ENCODE measurements around the gene IFRD1.

IFRD1 gene

DNA sequence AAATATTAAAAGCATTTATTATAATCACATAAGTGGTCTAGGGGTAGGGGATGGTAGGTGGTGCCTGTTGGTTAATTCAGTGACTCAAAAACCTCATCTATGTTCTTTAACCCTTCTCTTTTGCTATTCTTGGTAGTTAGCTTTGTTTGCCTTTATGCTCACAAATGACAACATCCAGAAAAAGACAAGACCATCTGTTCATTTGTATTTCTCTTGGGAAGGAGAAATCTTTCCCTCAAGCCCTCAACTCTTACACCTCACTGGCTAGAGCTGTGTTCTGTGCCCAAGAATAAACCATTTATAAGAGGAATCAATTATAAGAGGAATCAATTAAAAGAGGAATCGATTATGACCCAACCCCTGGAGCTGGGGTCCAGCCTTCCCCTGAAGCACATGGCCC lies 10.8 kb upstream of the IFRD1 start:
- TF ChIP-seq, protein P1, sequence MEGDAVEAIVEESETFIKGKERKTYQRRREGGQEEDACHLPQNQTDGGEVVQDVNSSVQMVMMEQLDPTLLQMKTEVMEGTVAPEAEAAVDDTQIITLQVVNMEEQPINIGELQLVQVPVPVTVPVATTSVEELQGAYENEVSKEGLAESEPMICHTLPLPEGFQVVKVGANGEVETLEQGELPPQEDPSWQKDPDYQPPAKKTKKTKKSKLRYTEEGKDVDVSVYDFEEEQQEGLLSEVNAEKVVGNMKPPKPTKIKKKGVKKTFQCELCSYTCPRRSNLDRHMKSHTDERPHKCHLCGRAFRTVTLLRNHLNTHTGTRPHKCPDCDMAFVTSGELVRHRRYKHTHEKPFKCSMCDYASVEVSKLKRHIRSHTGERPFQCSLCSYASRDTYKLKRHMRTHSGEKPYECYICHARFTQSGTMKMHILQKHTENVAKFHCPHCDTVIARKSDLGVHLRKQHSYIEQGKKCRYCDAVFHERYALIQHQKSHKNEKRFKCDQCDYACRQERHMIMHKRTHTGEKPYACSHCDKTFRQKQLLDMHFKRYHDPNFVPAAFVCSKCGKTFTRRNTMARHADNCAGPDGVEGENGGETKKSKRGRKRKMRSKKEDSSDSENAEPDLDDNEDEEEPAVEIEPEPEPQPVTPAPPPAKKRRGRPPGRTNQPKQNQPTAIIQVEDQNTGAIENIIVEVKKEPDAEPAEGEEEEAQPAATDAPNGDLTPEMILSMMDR (IDR thresholded peaks at IDR 0.05; ENCODE audit: borderline replicate concordance, control extremely low read depth, extremely low read depth, insufficient read depth, missing control alignments): no peak
- DNase-seq (ENCODE audit: low spot score): no peak

DNA sequence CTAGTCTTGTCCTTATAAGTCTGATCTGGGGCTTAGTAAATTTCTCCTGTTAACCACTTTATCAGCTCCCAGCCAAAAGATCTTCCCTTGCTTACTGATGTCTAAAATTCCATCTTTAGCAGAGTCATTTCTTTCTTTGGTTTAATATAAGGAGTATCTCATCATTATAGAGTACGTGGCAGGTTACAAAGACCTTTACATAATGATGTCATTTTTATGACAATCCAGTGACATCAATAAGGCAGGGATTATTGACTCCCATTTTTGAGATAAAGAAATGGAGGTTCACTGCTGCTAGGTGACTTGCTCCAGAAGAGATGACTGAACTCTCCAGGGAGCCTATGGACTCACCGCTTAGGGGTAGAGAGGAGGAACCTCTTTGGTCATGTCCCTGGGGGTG lies 8.1 kb upstream of the IFRD1 start:
- TF ChIP-seq, protein P1 (IDR thresholded peaks at IDR 0.05; ENCODE audit: borderline replicate concordance, control extremely low read depth, extremely low read depth, insufficient read depth, missing control alignments): no peak
- in situ Hi-C loops (cut with MboI; ENCODE audit: low sequenced_read_pairs, unreplicated experiment): no loop called here
- no peak for DNase-seq (ENCODE audit: low spot score)

More for the DNA sequence above, 10.8 kb upstream of the IFRD1 start:
- in situ Hi-C loops (cut with MboI; ENCODE audit: low sequenced_read_pairs, unreplicated experiment): no loop called here

DNA sequence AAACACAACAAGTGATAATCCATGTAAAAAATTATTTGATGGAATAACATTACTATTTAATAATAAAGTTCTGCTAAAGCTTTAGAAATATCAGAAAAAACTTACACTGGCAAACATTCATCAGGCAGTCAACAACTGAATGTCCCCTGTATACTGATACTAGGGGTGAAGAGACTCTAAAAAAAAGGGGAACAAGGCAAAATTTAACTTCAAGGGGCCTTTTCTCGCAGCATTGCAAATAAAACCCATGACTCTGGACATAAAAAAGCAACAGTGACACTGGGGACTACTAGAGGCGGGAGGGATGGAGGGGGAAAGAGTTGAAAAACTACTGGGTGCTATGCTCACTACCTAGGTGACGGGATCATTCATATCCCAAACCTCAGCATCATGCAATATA lies 5.8 kb upstream of the IFRD1 start:
- TF ChIP-seq, protein P1 (IDR thresholded peaks at IDR 0.05; ENCODE audit: borderline replicate concordance, control extremely low read depth, extremely low read depth, insufficient read depth, missing control alignments): no peak
- in situ Hi-C loops (cut with MboI; ENCODE audit: low sequenced_read_pairs, unreplicated experiment): no loop called here
- no peak for DNase-seq (ENCODE audit: low spot score)

DNA sequence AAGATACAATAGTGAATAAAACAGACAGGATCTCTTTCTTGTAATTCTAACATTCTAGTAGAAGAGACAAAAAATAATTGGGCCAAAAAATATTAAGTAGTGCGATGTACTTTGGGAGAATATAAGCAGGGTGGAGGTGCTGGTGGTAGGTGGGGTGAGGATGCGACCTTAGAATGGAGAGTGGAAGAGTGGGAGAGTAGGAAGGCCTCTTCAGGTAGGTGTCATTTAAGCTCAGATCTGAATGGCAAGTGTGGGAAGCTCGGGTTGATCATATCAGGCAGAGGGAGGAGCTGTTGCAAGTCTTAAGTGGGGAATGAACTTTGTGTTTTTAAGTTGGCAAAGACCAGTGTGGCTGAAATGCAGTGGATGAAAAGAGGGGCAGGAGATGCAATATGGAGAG lies 3.8 kb upstream of the IFRD1 start:
- no peak for DNase-seq (ENCODE audit: low spot score)
- TF ChIP-seq, protein P1 (IDR thresholded peaks at IDR 0.05; ENCODE audit: borderline replicate concordance, control extremely low read depth, extremely low read depth, insufficient read depth, missing control alignments): no peak
- in situ Hi-C loops (cut with MboI; ENCODE audit: low sequenced_read_pairs, unreplicated experiment): no loop called here

DNA sequence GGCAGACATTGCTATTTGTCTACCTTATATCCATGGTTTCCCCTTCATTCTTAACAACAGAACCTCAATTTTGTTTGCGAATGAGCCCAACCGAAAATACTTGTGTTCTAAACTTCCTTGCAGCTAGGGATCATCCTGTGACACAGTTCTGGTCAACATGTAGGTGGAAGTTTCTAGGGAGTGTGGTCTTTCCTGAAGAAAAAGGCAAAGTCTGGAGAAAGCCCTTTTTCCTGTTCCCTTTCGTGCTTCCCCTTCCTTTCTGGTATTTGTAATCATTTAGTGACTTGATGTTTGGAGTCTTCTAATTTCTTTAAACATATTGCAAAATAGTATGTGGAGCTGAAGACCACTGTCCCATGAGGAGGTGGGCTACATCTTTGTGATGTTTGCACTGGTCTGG lies 2.9 kb upstream of the IFRD1 start:
- in situ Hi-C loops (cut with MboI; ENCODE audit: low sequenced_read_pairs, unreplicated experiment): no loop called here
- TF ChIP-seq, protein P1 (IDR thresholded peaks at IDR 0.05; ENCODE audit: borderline replicate concordance, control extremely low read depth, extremely low read depth, insufficient read depth, missing control alignments): no peak

GRCh38 chr7:112448381-112448780 lies 1.9 kb upstream of the IFRD1 start:
- TF ChIP-seq, protein P1 (IDR thresholded peaks at IDR 0.05; ENCODE audit: borderline replicate concordance, control extremely low read depth, extremely low read depth, insufficient read depth, missing control alignments): no peak
- in situ Hi-C loops (cut with MboI; ENCODE audit: low sequenced_read_pairs, unreplicated experiment): no loop called here
- no peak for DNase-seq (ENCODE audit: low spot score)

More for the DNA sequence above, 2.9 kb upstream of the IFRD1 start:
- DNase-seq (ENCODE audit: low spot score): no peak

- TF ChIP-seq, protein P1 (IDR thresholded peaks at IDR 0.05; ENCODE audit: borderline replicate concordance, control extremely low read depth, extremely low read depth, insufficient read depth, missing control alignments): no peak
- in situ Hi-C loops (cut with MboI; ENCODE audit: low sequenced_read_pairs, unreplicated experiment): no loop called here
- DNase-seq (ENCODE audit: low spot score): no peak
Measured at GRCh38 chr7:112448891-112449290, 1.4 kb upstream of the IFRD1 start.

Measured in GM13976 (cell line).